GM20000 (cell line): ENCODE measurements around the gene C1QTNF1.

Experiments
- DNase-seq: peaks from one replicate; pipeline ENCODE4 v3.0.0; 2012; ENCODE audit warnings: low spot score
- CTCF ChIP-seq: IDR thresholded peaks from 2 replicates; pipeline ENCODE4 v1.5.1; 2012; ENCODE audit warnings: mild to moderate bottlenecking, control low read depth; ENCODE audit errors: extremely low read depth, missing control alignments

Gene C1QTNF1

DNA sequence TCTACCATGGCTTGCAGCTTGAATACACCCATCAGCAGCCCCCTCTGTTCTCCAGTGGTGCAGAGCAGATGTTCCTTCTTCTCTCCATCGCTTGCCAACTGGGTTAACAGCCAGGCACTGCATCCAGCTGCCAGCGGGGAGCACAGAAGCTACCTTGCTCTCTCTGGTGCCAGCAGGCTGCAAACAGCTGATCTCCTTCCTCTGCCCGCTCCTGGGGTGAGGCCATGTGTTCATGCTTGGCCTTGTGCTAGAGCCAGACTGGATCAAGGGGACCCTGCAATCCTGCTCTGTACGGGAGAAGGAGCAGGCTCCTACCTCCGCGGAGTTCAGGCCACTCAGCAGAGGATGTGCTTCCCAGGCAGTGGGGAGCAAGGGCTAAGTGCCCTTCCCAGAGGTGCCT is 26.6 kb downstream of the C1QTNF1 start:
- DNase-seq = peak; percentile 8
- no peak for TF ChIP-seq CTCF

DNA sequence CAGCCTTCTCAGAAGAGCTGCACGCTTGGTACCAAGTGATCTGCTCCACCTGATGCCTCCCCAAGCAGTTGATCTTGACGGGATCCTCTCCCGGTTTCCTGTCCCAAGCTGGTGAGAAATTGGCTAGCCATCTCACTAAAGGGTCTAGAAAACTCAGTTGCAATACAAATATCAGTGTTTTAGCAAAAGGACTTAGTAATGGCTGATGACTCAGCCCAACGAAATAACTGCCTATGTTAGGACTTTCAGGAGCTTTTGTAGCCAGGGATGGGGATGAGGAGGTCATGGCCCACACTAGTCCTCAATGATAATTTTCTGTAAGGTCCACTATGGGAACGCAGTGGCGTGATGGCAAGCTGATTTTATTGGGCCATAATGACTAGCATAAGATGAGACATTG is 27.3 kb downstream of the C1QTNF1 start:
- no peak for TF ChIP-seq CTCF
- peak; percentile 5 for DNase-seq

- no peak for DNase-seq
- no peak for TF ChIP-seq CTCF
These were observed 28.2 kb downstream of the C1QTNF1 start for GRCh38 chr17:79052131-79052530.

DNA sequence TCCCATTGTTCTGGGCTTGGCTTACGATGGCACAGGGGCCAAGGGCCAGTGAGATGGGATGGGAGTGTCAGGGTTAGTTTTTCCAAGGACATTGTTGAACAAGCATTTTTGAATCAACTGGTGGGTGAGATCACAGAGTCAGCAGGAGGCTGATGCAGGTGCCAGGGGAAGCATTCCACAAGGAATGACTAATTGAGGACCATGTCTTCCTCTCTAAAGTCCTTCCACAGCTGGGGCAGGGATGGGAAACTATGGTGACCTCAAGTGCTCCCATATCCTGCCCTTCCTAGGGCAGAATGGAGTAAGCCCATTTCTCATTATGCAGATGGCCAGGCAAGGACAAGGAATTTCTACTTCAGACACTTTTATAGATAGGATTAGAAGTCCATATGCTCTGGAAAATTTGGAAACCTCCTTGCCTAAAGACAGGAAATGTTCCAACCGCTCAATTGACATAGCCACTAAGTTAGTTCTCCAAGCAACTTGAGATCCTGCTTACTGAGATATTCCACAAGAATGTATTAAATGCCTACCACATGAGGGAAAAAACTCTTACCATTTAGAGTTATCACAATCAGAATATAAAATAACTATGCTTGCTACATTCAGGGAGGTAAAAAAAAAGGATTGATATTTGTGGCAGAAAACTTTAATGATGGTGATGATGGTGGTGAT is 29.4 kb downstream of the C1QTNF1 start:
- DNase-seq = no peak

GRCh38 chr17:79054200-79054960 is 30.4 kb downstream of the C1QTNF1 start:
- TF ChIP-seq CTCF = no peak
- DNase-seq = no peak

More for the DNA sequence above, 29.4 kb downstream of the C1QTNF1 start:
- TF ChIP-seq CTCF = no peak

DNA sequence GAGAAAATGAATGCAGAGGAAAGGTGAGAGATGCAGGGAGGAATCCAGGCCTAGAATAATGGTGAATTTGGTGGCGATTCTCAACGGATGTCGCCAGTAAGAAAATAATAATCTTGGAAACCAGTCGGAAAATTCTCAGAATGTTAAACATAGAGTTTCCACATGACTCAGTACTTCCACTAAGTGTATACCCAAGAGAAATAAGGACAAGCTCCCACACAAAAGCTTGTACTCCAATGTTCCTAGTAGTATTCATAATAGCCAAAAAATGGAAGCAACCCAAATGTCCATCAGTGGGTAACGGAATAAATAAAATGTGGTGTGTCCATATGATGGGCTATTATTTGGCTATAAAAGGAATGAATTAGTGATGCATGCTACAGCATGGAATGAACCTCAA is 31.2 kb downstream of the C1QTNF1 start:
- TF ChIP-seq CTCF = no peak
- no peak for DNase-seq

DNA sequence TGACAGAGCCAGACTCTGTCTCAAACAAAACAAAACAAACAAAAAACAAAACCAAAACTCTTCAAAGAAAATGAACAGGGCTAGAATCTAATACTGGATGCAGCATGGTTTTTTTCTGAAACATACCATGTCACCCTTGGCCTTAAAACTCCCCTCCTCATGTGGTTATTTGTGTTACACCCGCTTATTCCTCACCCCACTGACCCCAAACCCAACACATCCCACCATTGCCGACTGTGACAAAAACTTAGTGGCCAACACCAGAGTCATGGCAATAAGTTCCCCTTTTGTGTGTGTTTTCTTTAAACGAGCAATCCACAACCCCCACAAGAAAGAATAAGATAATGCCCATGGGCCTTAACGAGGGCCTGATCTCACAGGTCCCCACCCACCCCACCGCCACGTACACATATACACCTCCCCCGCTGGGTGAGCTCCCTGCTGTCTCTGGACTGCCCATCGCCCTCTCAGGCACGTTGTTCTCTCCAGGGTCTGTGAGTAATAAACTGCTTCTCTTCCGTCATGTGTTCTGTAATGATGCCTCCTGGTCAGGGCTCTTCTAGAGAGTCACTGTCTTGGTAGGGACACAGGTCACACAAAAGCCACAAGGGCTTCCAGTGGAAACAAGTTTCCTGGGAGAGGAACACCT is 33.9 kb downstream of the C1QTNF1 start:
- no peak for TF ChIP-seq CTCF

More for the DNA sequence above, 33.9 kb downstream of the C1QTNF1 start:
- peak; percentile 6 for DNase-seq
